GM19395 (cell line): ENCODE data around the gene NLRP3.
"Not testable (repeated sequence)": the region's sequence is repeated elsewhere in the genome, so short reads cannot be mapped to it uniquely, and the experiment has no call there.

ENCODE experiments used
- ATAC-seq: cut with Tn5 transposase; IDR thresholded peaks from one replicate; pipeline ENCODE4 v1.9.1; 2021; ENCODE audit warnings: mild to moderate bottlenecking, moderate library complexity; ENCODE audit not compliant: unreplicated experiment

NLRP3 gene

DNA sequence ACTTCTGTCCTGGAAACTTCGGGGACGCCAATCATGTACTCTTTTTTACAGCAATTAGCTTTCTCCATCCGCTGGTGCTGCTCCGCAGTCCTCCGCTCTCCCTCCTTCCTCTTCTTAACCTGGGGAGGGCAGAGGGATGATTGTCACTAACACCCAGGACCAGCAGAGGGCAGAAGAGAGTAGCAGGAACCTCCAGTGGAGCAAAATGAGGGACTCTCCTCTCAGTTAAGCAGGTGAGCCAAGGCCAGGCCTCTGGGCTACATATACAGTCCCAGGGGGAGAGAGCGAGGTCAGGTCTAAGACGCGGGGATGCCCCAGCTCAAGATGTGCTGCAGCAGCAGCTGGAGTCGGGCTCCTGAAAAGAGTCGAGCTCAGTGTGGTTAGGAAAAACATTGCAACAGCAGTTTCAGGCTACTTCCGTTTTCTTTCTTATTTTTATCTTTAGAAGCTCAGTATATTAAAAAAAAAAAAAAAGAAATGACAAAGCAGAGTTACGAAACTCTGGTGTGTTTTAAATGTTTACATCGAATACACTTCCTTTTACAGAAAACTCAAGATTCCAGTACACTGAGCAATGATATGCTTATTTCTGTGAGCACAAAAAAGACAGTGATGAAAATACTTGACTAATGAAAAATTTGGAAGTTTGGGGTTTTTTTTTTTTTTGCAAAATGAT, 25.7 kb upstream of the NLRP3 start:
- peak; percentile 99 for ATAC-seq

DNA sequence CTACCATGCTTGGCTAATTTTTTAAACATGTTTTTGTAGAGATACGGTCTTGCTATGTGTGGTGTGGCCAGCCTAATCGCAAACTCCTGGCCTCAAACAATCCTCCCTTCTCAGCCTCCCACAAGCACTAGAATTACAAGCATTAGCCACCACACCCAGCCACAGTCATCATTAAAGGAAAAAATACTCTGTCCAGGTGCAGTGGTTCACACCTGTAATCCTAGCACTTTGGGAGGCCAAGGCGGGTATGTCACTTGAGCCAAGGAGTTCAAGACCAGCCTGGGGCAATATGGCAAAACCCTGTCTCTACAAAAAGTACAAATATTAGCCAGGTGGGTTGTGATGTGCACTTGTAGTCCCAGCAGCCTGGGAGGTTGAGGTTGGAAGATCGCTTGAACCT, 25.0 kb upstream of the NLRP3 start:
- ATAC-seq: no peak

DNA sequence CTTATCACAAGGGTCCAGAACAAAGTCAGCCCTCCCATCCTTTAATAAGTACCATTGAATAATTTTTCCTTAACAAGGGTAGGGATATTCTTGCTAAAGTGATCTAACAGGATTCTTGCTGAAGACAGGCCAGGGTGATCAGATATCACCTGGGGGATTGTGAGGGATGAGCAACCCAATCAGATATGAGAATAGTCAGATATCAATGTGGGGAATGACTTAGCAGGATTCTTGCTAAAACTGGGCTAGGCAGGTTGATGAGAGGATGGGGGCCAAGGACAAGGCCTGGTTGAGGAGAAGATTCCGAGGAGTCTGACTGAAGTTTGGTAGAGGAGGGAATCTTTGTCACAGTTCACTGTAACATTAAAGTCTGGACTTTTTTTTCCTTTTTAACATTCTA, 23.9 kb upstream of the NLRP3 start:
- ATAC-seq: no peak

DNA sequence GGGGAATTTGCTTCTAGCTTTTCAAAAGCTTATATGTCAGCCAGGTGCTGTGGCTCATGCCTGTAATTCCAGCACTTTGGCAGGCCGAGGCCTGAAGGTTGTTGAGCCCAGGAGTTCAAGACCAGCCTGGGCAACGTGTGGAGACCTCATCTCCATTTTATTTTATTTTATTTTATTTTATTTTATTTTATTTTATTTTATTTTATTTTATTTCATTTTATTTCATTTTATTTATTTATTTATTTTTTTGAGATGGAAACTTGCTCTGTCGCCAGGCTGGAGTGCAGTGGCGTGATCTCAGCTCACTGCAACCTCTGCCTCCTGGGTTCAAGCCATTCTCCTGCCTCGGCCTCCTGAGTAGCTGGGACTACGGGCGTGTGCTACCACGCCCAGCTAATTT, 20.9 kb upstream of the NLRP3 start:
- ATAC-seq: not testable (repeated sequence)

DNA sequence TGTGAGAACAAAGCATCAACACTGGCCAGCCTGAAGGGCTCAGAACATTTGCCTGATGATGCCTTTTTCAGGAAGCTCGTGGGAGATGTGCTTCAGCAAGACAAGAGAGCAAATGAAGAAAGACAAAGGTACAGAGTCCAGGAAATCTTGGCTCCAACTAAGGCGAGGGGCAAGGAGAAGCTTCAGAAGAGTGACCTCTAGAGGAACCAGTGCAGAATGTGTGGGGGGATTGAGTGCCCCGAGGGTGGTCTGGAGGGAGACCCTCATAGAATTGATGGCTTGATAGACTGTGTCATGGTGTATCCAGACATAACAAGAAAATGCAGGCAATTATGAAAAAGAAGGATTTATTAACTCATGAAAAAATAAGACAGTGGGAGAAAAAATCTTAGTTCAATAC, 15.3 kb upstream of the NLRP3 start:
- no peak for ATAC-seq

DNA sequence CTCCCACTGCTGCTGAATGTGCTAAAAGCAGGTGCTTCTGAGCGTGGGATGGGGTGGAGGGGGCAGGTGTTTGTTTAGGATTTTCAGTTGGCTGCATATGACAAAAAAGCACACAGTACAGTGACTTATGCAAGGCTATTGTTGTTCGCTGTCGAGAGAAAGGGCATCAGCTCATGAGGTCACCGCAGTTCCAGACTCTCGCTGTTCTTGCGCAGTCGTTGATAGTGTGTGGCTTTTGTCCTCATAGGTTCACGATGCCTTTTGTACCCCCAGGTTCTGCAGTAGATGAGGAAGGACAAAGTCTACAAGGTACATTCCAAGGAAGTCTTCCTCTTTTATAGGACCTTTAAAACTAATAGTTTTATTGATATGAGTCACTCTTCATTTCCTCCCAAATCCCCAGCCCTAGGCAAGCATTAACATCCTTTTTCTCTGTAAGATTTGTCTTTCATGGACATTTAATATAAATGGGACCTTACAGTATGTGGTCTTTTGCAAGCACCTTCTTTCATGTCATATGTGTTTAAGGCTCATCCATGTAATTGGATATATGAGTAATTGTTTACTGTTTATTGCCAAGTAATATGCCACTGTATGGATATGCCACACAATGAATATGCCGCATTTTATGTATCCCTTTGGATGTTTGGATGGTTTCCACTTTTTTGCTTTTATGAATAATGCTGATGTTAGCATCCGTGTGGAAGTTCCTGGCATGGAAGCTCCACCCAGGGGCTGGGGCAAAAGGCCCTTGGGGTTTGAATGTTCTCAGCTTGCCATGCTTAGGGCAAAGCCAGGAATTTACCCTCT, 14.5 kb upstream of the NLRP3 start:
- ATAC-seq: no peak

DNA sequence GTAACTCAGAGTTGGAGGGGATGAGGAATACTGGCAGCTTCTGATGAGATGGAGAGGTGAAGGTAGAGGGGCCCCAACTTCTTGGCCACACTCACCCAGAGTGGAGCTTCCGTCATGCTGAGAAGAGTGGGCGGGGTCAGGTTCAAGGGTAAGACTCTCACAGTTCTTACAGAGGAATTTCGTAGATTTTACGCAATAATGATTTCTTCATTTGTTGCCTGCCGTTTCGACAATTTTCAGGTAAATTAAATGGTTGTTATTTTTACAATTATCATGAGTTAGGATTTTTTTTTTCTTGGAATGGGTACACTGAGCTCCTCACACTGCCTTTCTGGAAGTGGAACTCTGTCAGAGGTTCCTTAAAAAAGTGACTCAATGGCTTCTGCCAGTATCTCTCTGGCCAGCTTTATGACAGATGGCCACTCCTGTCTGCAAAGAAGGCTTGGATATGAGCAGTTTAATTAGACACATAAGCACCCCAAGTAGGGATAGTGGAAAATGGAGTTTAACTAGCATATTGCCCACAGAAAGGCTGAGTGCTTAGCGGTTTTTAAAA, 13.8 kb upstream of the NLRP3 start:
- ATAC-seq: no peak

DNA sequence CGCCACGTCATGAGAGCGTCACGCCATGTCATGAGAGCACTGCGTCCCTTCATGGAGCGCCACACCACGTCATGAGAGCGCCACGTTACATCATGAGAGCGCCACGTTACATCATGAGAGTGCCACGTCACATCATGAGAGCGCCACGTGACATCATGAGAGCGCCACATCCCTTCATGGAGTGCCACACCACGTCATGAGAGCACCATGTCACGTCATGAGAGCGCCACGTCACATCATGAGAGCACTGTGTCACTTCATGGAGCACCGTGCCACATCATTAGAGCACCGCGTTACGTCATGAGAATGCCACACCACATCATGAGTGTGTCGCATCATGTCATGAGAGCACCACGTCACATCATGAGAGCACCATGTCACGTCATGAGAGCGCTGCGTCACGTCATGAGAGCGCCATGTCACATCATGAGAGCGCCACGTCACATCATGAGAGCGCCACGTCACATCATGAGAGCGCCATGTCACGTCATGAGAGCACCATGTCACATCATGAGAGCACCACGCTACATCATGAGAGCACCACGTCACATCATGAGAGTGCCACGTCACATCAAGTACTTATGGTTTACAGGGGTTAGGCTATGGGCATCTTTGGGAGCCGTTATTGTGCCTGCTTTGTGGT, 9.8 kb upstream of the NLRP3 start:
- no peak for ATAC-seq

DNA sequence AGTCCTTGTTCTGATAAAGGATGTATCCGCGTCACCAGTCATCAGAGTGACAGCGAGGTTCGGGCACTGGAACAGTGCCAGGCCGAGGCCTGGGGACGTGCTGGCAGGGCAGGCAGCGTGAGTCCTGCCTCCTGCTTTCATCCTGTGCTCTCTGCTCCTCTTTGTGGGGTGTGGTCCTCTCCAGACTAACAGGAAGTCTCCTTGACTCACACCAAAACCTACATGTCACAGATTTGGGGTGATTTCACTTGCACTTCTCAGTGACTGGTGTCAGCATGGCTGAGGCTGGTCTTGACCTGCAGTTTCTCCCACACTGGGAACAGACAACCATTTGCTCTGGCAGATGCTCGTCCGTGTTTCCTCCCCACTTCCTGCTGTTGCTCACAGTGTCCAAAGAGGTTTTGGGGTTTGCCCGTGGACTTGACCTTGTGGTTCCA, 8.8 kb upstream of the NLRP3 start:
- ATAC-seq: peak; percentile 83

DNA sequence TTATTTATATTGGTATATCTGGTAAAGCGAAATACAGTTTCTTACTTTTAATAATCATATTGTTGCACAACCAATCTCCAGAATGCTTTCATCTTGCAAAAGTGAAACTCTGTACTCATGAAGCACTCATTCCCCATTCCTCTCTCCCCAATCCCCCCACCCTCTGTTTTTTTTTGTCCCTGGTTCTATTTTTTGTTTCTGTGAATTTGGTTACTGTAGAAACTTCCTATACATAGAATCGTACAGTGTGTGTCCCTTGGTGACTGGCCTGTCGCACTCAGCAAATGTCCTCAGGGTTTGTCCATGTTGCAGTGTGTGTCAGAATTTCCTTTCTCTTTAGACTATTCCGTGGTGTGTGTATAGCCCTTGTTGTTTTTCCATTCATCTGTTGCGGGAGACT, 7.9 kb upstream of the NLRP3 start:
- ATAC-seq: no peak

DNA sequence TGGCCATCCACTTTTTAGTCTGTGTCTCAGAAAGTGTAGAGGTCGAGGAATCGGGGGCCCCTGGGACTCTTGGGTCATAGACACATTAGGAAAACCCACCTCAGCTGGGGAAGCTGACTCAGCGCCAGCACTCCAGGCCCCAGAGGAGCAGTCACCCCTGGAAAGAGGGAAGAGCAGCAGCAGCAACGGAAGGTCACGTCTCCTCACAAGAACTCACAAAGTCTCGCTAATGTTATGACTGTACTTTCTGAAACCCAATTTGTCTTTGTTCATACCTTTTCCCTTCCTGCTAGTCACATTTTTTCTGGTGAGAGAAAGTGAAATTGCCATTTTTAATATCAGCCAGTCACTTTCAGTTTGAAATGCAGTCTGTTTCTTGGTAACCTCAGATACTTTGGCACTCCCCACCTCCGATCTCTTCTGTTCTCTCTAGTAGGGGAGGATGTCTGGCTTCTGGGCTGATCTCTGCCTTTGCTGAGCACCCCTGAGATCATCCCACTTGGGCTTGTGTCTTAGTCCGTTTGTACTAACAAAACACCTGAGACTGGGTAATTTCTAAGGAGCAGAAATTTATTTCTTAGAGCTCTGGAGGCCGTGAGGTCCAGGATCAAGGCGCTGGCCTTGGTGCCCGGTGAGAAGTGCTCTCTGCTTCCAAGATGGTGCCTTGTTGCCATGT, 6.0 kb upstream of the NLRP3 start:
- peak; percentile 84 for ATAC-seq

DNA sequence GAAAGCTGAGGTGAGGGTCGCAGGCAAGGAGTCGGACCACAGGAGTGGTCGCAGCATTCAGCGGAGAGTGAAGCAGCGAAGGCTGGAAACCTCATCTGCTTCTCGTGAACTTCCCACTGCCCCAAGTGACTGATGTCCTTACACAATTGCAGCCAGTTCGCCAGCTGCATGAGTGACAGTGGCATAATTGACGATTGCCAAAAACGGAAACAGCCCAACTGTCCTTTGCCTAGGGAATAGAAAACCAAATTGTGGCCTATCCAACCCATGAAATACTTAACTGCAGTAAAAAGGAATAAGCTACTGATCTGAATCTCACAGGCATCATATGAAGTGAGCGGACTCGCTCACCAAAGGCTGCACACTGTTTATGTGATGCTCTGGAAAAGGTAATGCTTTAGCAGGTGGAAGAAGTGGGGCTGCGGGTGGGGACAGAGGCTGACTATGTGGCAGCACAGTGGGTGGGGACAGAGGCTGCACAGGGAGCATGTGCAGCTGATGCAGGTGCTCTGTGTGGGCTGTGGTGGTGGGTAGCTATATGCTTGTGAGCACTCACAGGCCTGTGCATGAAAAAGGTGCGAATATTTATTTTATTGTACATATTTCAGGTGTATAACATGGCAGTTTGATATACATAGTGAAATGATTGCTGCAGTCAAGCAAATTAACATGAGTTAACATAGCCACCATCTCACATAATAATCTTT, 4.2 kb upstream of the NLRP3 start:
- no peak for ATAC-seq

DNA sequence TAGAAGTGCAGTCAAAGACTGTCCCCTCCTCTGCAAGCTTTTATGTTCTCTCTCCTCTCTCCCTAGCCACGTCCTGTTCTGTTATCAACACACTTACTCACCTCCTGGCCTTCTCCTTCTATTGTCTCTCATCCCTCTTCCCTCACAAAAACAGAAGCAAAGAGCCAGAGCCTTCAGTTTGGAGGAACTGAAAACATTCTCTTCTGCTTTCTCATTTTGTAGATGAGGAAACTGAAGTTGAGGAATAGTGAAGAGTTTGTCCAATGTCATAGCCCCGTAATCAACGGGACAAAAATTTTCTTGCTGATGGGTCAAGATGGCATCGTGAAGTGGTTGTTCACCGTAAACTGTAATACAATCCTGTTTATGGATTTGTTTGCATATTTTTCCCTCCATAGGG, 1.9 kb downstream of the NLRP3 start:
- no peak for ATAC-seq

DNA sequence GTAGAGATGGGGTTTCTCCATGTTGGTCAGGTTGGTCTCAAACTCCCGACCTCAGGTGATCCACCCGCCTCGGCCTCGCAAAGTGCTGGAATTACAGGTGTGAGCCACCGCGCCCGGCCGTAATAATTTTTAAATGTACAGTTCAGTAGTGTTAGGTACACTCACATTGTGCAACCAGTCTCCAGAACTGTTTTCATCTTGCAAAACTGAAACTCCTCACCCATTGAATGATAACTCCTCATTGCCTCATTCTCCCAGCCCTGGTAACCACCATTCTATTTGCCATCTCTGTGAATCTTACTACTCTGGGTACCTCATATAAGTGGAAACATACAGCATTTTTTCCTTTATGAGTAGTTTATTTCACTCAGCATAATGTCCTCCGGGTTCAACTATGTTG, 3.4 kb downstream of the NLRP3 start:
- no peak for ATAC-seq

DNA sequence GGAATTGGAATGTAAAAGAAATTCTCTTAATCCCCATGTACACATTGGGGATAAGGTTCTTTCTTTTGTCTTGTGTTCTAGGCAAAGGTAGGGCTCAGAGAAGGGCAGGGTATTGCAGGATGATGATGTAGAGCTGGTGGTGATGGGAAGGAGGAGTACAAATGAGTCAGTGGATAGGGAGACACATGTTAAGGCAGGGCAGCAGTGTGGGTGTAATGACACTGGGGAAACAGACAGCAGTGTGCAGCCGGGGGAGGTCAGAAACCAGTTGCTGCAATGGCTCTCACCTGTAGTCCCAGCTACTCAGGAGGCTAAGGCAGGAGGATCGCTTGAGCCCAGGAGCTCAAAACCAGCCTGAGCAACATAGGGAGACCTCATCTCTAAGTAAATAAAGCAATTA, 5.1 kb downstream of the NLRP3 start:
- ATAC-seq: no peak

DNA sequence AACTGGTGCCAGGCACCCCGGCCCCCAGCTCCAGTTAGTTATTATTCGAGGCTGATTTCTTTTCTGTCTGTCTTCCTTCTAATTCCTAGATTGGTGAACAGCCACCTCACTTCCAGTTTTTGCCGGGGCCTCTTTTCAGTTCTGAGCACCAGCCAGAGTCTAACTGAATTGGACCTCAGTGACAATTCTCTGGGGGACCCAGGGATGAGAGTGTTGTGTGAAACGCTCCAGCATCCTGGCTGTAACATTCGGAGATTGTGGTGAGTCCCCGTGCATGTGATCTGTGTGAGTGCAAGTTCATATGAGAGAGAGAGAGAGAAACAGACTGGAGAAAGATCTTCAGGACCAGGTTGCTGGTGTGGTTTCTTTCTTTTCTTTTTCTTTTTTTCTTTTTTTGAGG, 13.5 kb downstream of the NLRP3 start:
- ATAC-seq: no peak

DNA sequence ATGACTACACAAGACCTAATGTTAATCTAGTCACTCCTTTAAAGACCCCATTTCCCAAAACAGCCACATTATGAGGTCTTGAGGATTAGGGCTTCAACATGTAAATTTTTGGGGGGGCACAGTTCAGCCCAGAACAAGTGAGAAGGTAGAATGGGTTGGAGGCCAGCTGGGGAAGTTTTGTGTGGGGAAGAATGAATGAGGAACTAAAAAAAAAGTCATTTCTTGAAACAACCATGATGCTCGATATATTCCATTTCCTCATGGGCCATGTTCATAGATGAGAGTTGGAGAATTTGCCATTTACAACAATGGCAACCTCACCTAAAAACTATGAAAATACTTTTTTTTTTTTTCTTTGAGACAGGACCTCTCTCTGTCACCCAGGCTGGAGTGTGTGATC, 14.5 kb downstream of the NLRP3 start:
- no peak for ATAC-seq

DNA sequence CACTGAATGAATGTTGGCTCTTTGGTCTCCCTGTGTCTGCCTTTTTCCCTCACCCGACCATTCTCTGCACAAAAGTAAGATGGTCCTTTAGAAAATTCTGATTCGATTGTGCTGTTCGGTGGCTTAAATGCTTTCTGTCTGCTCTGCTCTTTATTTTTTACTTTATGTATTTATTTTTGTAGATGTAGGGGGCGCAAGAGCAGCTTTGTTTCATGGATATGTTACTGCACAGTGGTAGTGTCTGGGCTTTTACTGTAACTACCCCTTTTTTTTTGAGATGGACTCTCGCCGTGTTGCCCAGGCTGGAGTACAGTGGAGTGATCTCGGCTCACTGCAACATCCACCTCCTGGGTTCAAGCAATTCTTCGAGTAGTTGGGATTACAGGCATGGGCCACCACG, 15.7 kb downstream of the NLRP3 start:
- ATAC-seq: no peak

DNA sequence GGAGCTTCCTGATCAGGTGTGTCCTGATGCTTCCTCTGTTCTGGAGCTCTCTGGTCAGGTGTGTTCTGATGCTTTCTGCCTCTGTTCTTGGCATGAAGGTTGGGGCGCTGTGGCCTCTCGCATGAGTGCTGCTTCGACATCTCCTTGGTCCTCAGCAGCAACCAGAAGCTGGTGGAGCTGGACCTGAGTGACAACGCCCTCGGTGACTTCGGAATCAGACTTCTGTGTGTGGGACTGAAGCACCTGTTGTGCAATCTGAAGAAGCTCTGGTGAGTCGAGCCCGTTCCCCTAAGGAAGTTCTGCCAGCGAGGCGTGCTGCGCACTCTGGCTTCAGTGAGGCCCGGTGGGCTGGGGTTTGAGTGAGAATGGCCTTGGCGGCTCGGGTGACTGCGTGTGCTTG, 18.0 kb downstream of the NLRP3 start:
- ATAC-seq: no peak

DNA sequence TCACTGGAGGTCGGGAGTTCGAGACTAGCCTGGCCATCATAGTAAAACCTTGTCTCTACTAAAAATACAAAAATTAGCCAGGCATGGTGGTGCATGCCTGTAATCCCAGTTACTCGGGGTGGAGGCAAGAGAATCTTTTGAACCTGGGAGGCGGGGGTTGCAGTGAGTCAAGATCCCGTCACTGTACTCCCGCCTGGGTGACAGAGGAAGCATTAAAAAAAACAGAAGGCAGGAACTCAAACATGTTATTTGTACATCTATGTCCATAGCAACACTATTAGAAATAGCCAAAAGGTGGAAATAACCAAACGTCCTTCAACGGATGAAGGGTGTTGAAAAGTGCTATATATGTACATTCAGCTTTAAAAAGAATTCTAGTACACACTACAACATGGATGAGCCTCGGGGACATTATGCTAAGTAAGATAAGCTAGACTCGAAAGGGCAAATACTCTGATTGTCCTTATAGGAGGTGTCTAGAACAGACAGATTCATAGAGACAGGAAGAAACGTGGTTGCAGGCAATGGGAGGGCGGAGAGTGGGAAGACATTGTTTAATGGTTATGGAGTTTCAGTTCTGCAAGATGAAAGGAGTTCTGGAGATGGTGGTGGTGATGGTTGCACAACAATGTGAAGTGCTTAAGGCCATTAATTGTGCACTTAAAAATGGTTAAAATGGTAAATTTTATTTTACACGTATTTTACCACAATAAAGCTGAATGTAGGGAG, 19.2 kb downstream of the NLRP3 start:
- no peak for ATAC-seq
